HEK293T (cell line): ENCODE measurements around the gene LRP1B.

ENCODE experiments used
- BHLHE40 ChIP-seq: fragments of 450-650 bp; IDR thresholded peaks from 2 replicates; pipeline ENCODE4 v1.6.1; 2016; ENCODE audit warnings: mild to moderate bottlenecking, moderate library complexity, borderline replicate concordance
- CTBP1 ChIP-seq: fragments of 450-650 bp; IDR thresholded peaks from 2 replicates; pipeline ENCODE4 v1.6.1; 2016; ENCODE audit warnings: borderline replicate concordance
- FOXA1 ChIP-seq: fragments of 450-650 bp; IDR thresholded peaks from 2 replicates; pipeline ENCODE4 v1.6.1; 2016; ENCODE audit warnings: mild to moderate bottlenecking
- SP1 ChIP-seq: fragments of 450-650 bp; IDR thresholded peaks from 2 replicates; pipeline ENCODE4 v1.6.1; 2017

- TF ChIP-seq BHLHE40 (no peak), FOXA1 (no peak), SP1 (no peak), CTBP1 (no peak)
Observed at GRCh38 chr2:141992695-141993094, 138.1 kb downstream of the LRP1B start.
